Effector memory CD4-positive, alpha-beta T cell (primary cell): ENCODE results near the gene HMGN4.

ENCODE experiments used
- DNase-seq, 3 donors: peaks; one replicate each; pipeline ENCODE4 v3.0.0-alpha.2; 2020
- H3K27ac ChIP-seq: 2 replicates; pipeline ENCODE4 v1.7.0; 2013; ENCODE audit warnings: mild to moderate bottlenecking, low read length, moderate library complexity; ENCODE audit not compliant: insufficient read depth, poor library complexity, severe bottlenecking
- H3K27me3 ChIP-seq: replicated peaks from 2 replicates; pipeline ENCODE4 v1.7.0; 2013; ENCODE audit warnings: mild to moderate bottlenecking, low read length; ENCODE audit not compliant: insufficient read depth, control insufficient read depth, poor library complexity, severe bottlenecking
- H3K36me3 ChIP-seq: 2 replicates; pipeline ENCODE4 v1.7.0; 2013; ENCODE audit warnings: mild to moderate bottlenecking, low read length, moderate library complexity; ENCODE audit not compliant: control insufficient read depth, insufficient read depth
- H3K4me1 ChIP-seq: 2 replicates; pipeline ENCODE4 v1.7.0; 2013; ENCODE audit warnings: low read length, mild to moderate bottlenecking; ENCODE audit not compliant: control insufficient read depth, insufficient read depth, poor library complexity, severe bottlenecking
- H3K4me3 ChIP-seq: 2 replicates; pipeline ENCODE4 v1.7.0; 2013; ENCODE audit warnings: low read length, low read depth, mild to moderate bottlenecking; ENCODE audit not compliant: insufficient read depth, poor library complexity, severe bottlenecking
- H3K9me3 ChIP-seq: 2 replicates; pipeline ENCODE4 v1.7.0; 2013; ENCODE audit warnings: mild to moderate bottlenecking, low read length, moderate library complexity; ENCODE audit not compliant: control insufficient read depth

The HMGN4 gene

DNA sequence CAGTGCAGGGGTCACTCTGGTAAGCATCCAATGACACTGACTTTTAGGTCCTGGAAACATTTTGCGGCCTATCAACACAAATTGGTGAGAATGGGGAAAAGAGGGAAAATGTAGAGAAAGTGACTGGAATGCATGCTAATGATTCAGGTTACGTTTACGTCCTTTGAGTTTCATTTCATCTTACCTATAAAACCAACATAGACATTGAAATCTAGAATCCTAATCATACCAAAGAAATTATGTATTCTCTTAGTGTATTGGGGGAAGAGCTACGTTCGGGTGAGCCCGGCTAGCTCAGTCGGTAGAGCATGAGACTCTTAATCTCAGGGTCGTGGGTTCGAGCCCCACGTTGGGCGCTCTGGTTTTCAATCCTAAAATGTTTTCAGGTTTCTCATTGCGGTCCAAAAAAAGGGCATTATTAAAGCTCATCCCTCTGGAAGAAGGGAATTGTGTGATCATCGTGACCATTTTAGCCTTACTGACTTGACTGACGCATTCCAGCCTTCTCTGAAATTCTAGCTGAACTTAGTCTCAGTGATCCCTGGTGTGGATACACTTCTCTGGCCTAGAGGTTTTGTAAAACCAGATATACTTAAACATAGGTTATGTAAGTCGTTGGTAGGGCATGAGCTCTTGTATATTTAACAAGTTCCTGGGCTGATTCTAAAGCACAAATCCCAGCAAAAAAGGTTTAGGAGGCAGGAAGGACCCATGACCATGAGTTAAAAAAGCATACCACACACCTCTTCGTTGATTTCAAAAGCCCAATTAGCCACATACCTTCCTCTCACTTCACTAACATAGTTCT, 18.3 kb downstream of the HMGN4 start:
- H3K27me3 ChIP-seq, result no peaks in the 10 kb centered on the region
- H3K9me3 ChIP-seq, result no peaks in the 10 kb centered on the region
- H3K4me3 ChIP-seq, result no peak overlapping the region
- peaks cover 3% of the 10 kb centered on the region for H3K4me1 ChIP-seq
- no peaks in the 10 kb centered on the region for H3K36me3 ChIP-seq
- H3K27ac ChIP-seq, result no peak overlapping the region
- no peak for DNase-seq

DNA sequence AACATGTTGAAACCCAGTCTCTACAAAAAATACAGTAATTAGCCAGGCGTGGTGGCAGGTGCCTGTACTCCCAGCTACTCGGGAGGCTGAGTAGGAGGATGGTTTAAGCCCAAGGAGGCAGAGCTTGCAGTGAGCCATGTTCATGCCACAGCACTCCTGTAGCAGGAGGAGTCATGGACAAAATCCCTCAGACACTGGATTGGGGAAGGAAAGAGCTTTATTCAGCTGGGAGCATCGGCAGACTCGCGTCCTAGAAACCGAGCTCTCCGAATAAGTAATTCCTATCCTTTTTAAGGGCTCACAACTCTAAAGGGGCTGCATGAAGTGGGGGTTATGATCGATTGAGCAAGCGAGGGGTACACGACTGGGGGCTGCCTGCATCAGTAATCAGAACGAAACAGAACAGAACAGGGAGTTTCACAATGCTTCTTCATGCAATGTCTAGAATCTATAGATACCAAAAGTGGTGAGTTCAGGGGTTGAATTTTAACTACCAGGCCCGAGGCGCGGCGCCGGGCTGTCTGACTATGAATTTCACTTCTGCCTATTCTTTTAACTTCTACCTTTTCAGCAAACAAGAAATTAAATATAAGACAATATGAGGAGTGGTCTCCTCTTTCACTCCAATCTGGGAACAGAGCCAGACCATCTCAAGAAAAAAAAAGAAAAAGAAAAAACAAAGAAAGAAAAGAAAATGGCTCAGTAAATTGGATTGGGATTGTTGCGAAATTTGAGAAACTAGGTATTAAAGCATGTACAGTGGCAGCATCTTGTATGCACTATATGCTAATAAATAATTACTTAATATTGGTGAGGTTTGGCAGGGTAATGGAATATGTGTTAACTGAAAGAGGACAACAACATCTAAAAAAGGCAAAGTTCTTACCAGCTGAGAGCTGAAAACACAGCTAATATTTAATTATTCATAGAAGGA, 23.6 kb downstream of the HMGN4 start:
- H3K36me3 ChIP-seq, result no peaks in the 10 kb centered on the region
- no peaks in the 10 kb centered on the region for H3K9me3 ChIP-seq
- H3K4me1 ChIP-seq, result no peaks in the 10 kb centered on the region
- H3K27ac ChIP-seq, result no peak overlapping the region
- H3K4me3 ChIP-seq, result no peak overlapping the region
- no peak for DNase-seq
- H3K27me3 ChIP-seq, result no peaks in the 10 kb centered on the region

DNA sequence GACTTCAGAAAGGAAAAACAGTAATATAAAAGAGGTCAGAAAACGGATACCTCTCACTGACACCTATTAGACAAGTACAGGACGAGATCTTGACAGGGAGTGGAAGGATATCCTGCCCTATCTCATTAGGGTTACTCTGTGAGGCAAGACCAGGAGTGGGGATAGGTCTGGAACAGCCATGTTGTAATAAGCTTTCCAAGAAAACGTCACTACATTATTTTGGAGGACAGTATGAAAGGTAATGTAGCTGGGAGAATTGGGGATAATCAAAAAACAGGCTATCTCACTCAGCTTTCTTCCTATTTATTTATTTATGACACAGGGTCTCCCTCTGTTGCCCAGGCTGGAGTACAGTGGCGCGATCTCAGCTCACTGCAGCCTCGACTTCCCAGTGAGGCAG, 25.3 kb downstream of the HMGN4 start:
- no peak for DNase-seq
- no peaks in the 10 kb centered on the region for H3K27me3 ChIP-seq
- H3K36me3 ChIP-seq, result no peaks in the 10 kb centered on the region
- no peak overlapping the region for H3K27ac ChIP-seq
- H3K4me1 ChIP-seq, result no peaks in the 10 kb centered on the region
- no peak overlapping the region for H3K4me3 ChIP-seq
- no peaks in the 10 kb centered on the region for H3K9me3 ChIP-seq

DNA sequence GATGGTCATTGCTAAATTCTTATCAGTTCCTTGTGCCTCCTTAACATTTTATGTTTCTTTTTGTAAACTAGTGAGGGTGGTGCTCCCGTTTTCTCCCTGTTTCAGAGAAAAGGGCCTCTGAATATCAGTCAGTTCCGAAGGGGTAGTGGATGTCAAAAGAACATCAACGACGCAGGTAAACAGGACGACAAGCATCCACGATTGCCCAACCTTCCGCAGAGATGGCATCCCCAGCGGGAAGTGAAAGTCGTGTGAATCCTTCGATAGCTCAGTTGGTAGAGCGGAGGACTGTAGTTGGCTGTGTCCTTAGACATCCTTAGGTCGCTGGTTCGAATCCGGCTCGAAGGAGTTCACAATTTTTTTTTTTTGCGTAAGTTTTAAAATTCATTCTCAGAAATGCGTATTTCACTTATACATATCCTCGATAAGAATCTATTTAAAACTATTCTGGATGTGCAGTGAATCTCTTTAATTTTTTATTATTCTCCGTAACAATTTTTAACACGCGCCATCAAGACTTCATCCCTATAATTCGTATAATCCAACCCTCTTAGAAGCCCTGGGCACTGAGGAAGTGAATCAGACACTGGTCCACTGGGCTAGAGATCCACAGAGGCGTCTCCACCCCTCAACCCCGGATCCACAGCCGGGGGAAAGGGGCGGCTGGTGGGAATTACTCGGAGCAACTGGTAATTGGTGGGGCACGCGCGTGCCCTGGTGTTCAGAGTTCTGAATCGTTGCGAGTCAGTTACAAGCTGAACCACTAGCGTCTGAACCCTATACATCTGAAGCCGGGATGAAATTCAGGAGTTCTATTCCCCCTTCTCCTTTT, 30.7 kb downstream of the HMGN4 start:
- H3K4me3 ChIP-seq, result peak overlapping the region; percentile 71
- H3K4me1 ChIP-seq, result no peaks in the 10 kb centered on the region
- peak overlapping the region; percentile 61 for H3K27ac ChIP-seq
- no peaks in the 10 kb centered on the region for H3K9me3 ChIP-seq
- no peaks in the 10 kb centered on the region for H3K36me3 ChIP-seq
- no peaks in the 10 kb centered on the region for H3K27me3 ChIP-seq
- DNase-seq, result peak; percentile 94 to 98 (median 95)

DNA sequence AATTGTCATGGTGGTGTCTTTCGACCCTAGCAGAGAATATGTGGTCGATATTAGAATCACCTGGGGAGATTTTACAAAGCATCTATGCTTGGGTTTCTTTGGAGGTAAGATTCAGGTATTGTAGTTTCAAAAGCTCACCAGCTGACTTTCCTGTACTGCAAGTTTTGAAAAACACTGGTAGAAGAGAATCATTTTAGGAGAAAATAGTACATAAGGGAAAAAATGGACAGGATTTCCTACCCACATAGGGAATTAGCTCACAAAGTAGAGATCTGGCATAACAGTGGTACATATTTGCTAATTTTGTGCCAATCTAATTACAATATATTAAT, 31.2 kb downstream of the HMGN4 start:
- no peak for DNase-seq
- Histone ChIP-seq H3K27me3 (no peaks in the 10 kb centered on the region), H3K9me3 (no peaks in the 10 kb centered on the region), H3K36me3 (no peaks in the 10 kb centered on the region), H3K27ac (no peak overlapping the region), H3K4me1 (no peaks in the 10 kb centered on the region), H3K4me3 (peak overlapping the region; percentile 71)

DNA sequence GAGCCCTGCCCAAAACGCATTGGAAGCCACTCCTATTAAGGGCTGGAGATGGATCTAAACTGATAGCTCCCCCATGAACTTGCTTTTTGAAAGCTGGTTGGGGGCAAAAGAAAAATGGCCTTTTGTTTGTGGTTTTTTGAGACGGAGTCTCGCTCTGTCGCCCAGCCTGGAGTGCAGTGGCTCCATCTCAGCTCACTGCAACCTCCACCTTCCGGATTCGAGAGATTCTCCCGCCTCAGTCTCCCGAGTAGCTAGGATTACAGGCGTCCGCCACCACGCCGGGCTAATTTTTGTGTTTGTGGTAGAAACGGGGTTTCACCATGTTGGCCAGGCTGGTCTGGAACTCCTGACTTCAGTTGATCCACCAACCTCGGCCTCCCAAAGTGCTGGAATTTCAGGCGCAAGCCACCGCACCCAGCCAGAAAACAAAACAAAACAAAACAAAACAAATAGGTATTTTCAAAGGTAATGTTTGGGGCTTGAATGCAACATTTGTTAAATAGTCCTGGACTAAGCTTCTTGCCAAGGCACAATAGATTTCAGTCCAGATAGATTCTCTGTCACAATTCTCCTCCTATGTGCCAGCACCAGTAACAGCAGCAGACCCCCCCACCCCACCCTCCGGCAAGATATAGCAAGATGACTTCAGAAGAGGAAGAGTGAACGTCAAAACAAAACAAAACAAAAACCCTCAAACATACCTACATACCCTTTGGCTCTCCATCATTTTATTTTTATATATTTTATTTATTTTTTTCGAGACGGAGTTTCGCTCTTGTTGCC, 32.1 kb downstream of the HMGN4 start:
- H3K27ac ChIP-seq, result no peak overlapping the region
- H3K27me3 ChIP-seq, result no peaks in the 10 kb centered on the region
- no peak overlapping the region for H3K4me3 ChIP-seq
- H3K36me3 ChIP-seq, result no peaks in the 10 kb centered on the region
- DNase-seq, result no peak
- no peaks in the 10 kb centered on the region for H3K9me3 ChIP-seq
- H3K4me1 ChIP-seq, result no peaks in the 10 kb centered on the region

DNA sequence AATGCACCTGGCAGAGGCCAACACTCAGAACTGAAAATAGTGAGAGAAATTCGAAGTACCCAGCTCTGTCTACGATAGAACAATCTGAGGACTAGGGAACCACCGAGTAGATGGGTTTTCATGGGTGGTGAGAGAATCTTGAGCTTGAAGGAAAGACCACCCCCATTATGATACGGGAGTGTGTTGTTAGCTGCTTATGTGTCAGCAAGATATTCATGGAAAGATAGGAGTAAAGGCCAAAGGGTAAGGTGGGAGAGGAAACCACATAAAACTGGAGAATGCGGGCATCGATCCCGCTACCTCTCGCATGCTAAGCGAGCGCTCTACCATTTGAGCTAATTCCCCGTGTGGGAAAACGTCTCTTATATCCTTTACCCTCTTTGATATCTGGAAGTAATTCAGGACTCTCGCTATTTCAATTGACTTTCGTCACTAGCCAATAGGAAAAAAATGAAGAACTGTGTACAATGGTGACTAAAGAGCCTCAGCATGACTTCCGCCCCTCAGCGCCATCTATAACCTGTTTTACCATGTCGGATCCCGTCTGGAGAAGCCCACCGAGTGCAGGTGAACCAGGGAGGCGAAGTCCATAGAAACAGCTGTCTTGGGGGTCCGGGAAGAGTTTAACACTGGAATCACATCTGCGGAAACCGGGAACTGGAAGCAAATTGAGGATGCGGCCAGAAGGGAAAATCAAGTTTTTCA, 33.6 kb downstream of the HMGN4 start:
- DNase-seq, result peak in 1 of 3 donors; percentile 27

DNA sequence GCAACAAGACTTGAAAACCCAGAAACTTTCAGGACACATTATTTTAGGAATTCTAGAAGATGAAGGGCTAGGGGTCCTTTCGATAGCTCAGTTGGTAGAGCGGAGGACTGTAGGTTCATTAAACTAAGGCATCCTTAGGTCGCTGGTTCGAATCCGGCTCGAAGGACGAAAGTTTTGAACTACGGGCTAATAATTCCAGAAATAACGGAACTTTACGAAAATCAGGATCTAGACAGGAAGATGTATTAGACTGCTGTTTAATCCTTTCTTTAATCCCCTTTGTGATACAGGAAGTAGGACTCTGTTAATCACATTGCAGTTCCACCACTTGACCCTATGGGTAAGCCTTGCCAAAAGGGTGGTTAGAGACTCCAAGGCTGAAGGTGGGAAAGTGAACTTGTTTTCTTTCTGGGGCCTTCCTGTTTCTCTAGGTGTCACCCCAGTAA, 37.4 kb downstream of the HMGN4 start:
- Histone ChIP-seq H3K4me3 (no peak overlapping the region), H3K9me3 (no peaks in the 10 kb centered on the region), H3K27me3 (no peaks in the 10 kb centered on the region), H3K36me3 (no peaks in the 10 kb centered on the region), H3K27ac (no peak overlapping the region), H3K4me1 (no peaks in the 10 kb centered on the region)
- DNase-seq, result no peak

More for the DNA sequence above, 33.6 kb downstream of the HMGN4 start:
- no peaks in the 10 kb centered on the region for H3K9me3 ChIP-seq
- peak overlapping the region; percentile 33 for H3K4me3 ChIP-seq
- H3K4me1 ChIP-seq, result no peaks in the 10 kb centered on the region
- H3K27me3 ChIP-seq, result no peaks in the 10 kb centered on the region
- H3K36me3 ChIP-seq, result no peaks in the 10 kb centered on the region
- H3K27ac ChIP-seq, result no peak overlapping the region

DNA sequence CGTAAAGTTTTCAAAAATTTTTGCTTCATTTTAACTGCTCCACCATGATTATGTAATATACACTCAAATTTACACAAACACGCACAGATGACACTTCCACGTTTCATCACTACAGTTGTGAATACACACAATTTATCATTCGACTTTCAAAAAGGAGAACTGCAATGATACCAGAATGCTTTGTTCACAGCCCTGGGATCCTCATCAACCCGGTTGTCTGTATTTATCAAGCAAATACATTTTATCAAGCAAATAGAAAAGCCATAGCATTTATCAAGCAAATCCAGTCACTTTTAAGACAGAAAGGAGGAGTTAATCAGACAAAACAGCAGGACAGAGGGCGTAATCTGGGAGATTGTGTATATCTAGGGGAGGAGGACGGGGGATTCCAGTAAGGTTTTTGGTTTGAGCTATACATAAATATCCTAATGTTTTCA, 38.3 kb downstream of the HMGN4 start:
- Histone ChIP-seq H3K27ac (no peak overlapping the region), H3K9me3 (no peaks in the 10 kb centered on the region), H3K27me3 (no peaks in the 10 kb centered on the region), H3K4me3 (no peak overlapping the region), H3K36me3 (no peaks in the 10 kb centered on the region), H3K4me1 (no peaks in the 10 kb centered on the region)
- no peak for DNase-seq
